Coronary artery (tissue), 2 donors: Measurements from ENCODE around the gene ATG12.
"Not testable (repeated sequence)": the region's sequence is repeated elsewhere in the genome, so short reads cannot be mapped to it uniquely, and the experiment has no call there.

Experiments used
- DNase-seq: peaks from one replicate; pipeline ENCODE4 v3.0.0-alpha.2; 2017; ENCODE audit warnings: low spot score
- H3K27ac ChIP-seq, 2 donors: fragments of 200-600 bp; sonication (generic); one replicate each; pipeline ENCODE4 v1.5.1; 2016 to 2019
- H3K4me3 ChIP-seq: fragments of 200-600 bp; sonication (generic); 2 replicates; pipeline ENCODE4 v1.5.1; 2016; ENCODE audit warnings: mild to moderate bottlenecking, moderate library complexity
- TF ChIP-seq, protein P1 (sequence below): fragments of 200-600 bp; sonication (generic); IDR thresholded peaks from one replicate; pipeline ENCODE4 v1.5.1; 2019; ENCODE audit warnings: antibody characterized with exemption

ATG12 gene

DNA sequence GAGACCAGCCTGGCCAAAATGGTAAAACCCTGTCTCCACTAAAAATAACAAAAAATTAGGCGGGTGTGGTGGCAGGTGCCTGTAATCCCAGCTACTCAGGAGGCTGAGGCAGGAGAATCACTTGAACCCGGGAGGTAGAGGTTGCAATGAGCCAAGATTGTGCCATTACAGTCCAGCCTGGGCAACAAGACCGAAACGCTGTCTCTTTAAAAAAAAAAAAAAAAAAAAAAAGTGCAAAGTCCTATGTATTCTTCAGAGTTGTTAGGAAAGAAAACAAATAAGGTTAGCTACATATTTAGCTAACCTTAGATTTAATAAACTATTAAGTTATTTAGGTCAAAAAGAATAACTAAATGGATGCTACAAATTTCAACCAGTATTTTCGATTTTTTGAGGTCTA lies 11.5 kb downstream of the ATG12 start:
- no peak overlapping the region for H3K27ac ChIP-seq
- DNase-seq = no peak
- TF ChIP-seq, protein P1, sequence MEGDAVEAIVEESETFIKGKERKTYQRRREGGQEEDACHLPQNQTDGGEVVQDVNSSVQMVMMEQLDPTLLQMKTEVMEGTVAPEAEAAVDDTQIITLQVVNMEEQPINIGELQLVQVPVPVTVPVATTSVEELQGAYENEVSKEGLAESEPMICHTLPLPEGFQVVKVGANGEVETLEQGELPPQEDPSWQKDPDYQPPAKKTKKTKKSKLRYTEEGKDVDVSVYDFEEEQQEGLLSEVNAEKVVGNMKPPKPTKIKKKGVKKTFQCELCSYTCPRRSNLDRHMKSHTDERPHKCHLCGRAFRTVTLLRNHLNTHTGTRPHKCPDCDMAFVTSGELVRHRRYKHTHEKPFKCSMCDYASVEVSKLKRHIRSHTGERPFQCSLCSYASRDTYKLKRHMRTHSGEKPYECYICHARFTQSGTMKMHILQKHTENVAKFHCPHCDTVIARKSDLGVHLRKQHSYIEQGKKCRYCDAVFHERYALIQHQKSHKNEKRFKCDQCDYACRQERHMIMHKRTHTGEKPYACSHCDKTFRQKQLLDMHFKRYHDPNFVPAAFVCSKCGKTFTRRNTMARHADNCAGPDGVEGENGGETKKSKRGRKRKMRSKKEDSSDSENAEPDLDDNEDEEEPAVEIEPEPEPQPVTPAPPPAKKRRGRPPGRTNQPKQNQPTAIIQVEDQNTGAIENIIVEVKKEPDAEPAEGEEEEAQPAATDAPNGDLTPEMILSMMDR = no peak
- no peak overlapping the region for H3K4me3 ChIP-seq

DNA sequence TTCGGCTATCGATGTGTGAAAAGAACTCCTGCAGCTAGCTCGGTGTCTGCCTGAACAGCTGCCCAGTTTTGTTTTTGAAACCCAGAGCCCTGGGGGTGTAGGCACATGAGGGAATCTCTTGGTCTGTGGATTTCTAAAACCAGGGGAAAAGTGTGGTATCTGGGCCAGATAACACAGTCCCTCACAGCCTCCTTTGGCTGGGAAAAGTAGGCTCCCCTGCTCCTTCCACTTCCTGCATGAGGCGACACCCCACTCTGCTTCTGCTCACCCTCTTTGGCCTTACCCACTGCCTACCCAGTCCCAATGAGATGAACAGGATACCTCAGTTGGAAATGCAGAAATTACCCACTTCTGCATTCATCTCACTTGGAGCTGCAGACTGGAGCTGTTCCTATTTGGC lies 15.4 kb downstream of the ATG12 start:
- no peak overlapping the region for H3K27ac ChIP-seq
- TF ChIP-seq, protein P1 = no peak
- no peak overlapping the region for H3K4me3 ChIP-seq
- DNase-seq = no peak

DNA sequence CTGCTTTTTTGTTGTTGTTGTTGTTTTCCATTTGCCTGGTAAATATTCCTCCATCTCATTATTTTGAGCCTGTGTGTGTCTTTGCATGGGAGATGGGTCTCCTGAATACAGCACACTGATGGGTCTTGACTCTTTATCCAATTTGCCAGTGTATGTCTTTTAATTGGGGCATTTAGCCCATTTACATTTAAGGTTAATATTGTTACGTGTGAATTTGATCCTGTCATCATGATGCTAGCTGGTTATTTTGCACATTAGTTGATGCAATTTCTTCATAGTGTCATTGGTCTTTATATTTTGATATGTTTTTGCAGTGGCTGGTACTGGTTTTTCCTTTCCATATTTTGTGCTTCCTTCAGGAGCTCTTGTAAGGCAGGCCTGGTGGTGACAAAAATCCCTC lies 16.4 kb downstream of the ATG12 start:
- not testable (repeated sequence) for H3K4me3 ChIP-seq, DNase-seq, H3K27ac ChIP-seq

DNA sequence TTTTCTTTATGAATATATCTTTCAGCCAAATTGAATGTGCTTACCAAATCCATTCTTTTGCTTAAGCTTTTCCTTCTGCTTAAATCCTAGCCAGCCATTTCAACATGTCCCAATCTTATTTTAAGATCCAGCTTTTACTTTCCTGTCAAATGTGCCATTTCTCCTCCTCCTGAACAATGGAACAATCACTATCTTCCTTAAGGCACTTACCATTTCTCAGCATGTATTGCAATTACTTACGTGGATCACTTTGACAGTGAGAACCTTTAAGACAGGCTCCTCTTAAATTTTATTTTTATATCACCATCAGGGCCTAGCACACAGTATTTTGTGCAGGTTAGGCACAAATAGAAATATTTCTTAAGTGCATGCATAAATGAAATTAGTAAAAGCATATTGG lies 20.5 kb downstream of the ATG12 start:
- DNase-seq = no peak
- TF ChIP-seq, protein P1 = no peak
- H3K4me3 ChIP-seq = no peak overlapping the region
- H3K27ac ChIP-seq = no peak overlapping the region

DNA sequence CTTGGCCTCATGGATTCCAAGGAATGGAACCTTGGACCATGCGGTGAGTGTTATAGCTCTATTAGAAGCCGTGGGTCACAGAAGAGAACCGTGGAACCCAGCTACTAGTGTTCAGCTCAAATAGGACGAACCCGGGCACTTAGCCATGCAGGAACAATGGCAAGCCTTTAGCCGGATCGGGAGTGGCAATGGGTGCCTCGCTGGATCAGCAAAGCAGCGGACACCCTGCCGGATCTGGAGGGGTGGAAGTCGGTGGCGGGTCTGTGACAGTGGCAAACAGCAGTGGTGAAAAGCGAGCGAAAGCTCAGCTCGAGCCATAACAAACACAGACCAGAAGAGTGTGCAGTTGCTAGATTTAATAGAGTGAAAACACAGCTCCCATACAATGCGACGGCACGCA lies 22.5 kb downstream of the ATG12 start:
- Histone ChIP-seq H3K27ac (no peak overlapping the region), H3K4me3 (no peak overlapping the region)
- no peak for DNase-seq
- TF ChIP-seq, protein P1 = no peak

DNA sequence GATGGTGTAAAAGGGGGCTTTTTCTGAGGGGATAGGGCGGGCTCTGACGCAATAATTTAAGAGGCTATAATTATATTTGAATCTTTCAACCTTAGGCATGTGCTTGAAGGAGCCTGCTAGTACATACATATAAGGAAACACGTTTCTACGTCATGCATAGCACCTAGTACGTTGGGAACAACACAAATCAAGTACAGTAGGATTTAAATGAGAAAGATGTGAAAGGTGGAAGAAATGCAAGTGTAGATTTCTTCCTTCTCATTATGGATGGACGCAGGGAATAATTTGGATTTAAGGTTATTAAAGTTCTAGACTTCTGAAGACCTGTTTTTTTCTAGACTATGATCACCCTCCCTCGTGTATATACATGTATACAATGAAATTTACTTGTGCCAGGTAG lies 24.0 kb downstream of the ATG12 start:
- TF ChIP-seq, protein P1 = no peak
- Histone ChIP-seq H3K27ac (no peak overlapping the region), H3K4me3 (no peak overlapping the region)
- no peak for DNase-seq

DNA sequence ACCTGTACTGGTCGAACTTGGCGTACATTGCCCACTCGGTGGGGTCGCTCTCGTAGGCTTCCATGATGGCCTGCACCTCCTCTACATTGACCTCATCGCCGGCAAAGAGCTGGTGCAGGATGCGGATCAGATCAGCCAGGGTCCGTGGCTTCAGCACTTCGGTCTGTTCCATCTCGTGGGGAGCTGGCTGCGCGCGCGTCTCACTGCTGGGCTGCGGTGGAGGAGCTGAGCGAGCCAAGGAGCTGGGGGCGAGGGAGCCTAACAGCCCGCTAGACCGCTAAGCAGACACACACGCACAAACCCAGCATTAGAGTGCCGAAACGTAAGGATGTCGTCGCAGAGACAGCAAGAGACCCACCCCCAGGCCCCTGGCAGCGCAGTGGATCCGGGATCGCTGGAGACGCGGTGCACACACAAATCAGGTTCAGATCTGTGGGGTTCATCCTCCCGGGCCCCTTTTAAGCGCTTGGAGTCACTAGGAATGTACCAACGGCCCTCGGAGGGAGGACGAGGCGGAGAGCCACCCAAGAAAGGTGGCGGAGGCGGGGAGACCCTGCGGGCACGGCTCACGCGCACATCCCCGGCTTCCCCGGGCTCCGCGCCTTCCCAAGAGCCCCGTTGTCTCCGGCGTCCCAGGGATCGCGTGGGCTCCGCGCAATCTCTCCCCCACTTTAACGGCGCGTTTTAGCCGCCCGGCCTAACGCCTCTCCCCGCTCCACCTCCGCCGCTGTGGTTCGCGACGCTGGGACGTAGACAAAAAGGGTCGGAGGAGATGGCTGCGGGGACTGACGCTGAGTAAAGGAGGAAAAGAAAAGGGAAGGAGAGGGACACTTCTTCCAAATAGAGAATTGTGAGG lies 24.9 kb downstream of the ATG12 start, which contains the start of gene CDO1:
Gene CDO1 (minus strand): TSS at position 434 of the 856 bp plus-strand sequence. CDS start 262 bp downstream, at position 172.
- no peak for DNase-seq
- Histone ChIP-seq H3K4me3 (peak within 1 kb of the TSS; percentile 85), H3K27ac (peak within 1 kb of the TSS; percentile 58 to 82)
- TF ChIP-seq, protein P1 = no peak
